Measurements from ENCODE around the gene FGGY.
"Not testable (repeated sequence)": the region's sequence is repeated elsewhere in the genome, so short reads cannot be mapped to it uniquely, and the experiment has no call there.

FGGY gene

GRCh38 chr1:59718064-59718988 lies 421.4 kb downstream of the FGGY start:
- DNase-seq = no peak

GRCh38 chr1:59718989-59719360 lies 422.1 kb downstream of the FGGY start:
- no peak for DNase-seq

GRCh38 chr1:59720326-59721115 lies 423.6 kb downstream of the FGGY start:
- no peak for DNase-seq

GRCh38 chr1:59730302-59730701 lies 433.4 kb downstream of the FGGY start:
- DNase-seq = no peak

- no peak for DNase-seq
Measured at GRCh38 chr1:59730759-59731478, 434.0 kb downstream of the FGGY start.

- DNase-seq = no peak
Measured at GRCh38 chr1:59731591-59731990, 434.7 kb downstream of the FGGY start.

- DNase-seq = no peak
Measured at GRCh38 chr1:59732214-59732955, 435.5 kb downstream of the FGGY start.

GRCh38 chr1:59733443-59734141 lies 436.7 kb downstream of the FGGY start:
- no peak for DNase-seq

GRCh38 chr1:59735927-59736326 lies 439.0 kb downstream of the FGGY start:
- not testable (repeated sequence) for DNase-seq

- no peak for DNase-seq
Measured at GRCh38 chr1:59736744-59737143, 439.9 kb downstream of the FGGY start.

GRCh38 chr1:59737638-59738037 lies 440.7 kb downstream of the FGGY start:
- DNase-seq = no peak

GRCh38 chr1:59738152-59738551 lies 441.3 kb downstream of the FGGY start:
- DNase-seq = no peak

- DNase-seq = no peak
Measured at GRCh38 chr1:59738591-59739015, 441.7 kb downstream of the FGGY start.

- no peak for DNase-seq
Measured at GRCh38 chr1:59739111-59739510, 442.2 kb downstream of the FGGY start.

GRCh38 chr1:59742526-59742925 lies 445.6 kb downstream of the FGGY start:
- no peak for DNase-seq

- no peak for DNase-seq
Measured at GRCh38 chr1:59743324-59744091, 446.6 kb downstream of the FGGY start.

- no peak for DNase-seq
Measured at GRCh38 chr1:59747420-59748024, 450.6 kb downstream of the FGGY start.

GRCh38 chr1:59748123-59748522 lies 451.2 kb downstream of the FGGY start:
- DNase-seq = no peak

- DNase-seq = no peak
Measured at GRCh38 chr1:59750328-59751003, 453.6 kb downstream of the FGGY start.

- no peak for DNase-seq
Measured at GRCh38 chr1:59751004-59751395, 454.1 kb downstream of the FGGY start.
